Smooth muscle cell (in vitro differentiated cells): ENCODE measurements around the gene MRPL2. TPM values are rescaled to one million over a fixed set of nuclear protein-coding genes. Genes with fewer than 3 reads are reported as not detected.

Experiments
- DNase-seq: peaks from one replicate; lab custom pipeline; 2025; ENCODE audit not compliant: unreplicated experiment; lab: John Stamatoyannopoulos, UW
- H2AFZ ChIP-seq: fragments of 200-600 bp; sonication (generic); 2 replicates; pipeline ENCODE4 v1.6.0; 2016; ENCODE audit warnings: antibody characterized with exemption, low read depth, mild to moderate bottlenecking
- H3F3A ChIP-seq: fragments of 200-600 bp; sonication (generic); 2 replicates; pipeline ENCODE4 v1.6.0; 2017; ENCODE audit warnings: antibody characterized with exemption, low read depth
- H3K27ac ChIP-seq: fragments of 200-600 bp; sonication (generic); 2 replicates; pipeline ENCODE4 v1.5.1; 2016; ENCODE audit warnings: low read depth, mild to moderate bottlenecking
- H3K27me3 ChIP-seq: fragments of 200-600 bp; sonication (generic); 2 replicates; pipeline ENCODE4 v1.6.1; 2016; ENCODE audit warnings: low read depth, mild to moderate bottlenecking
- H3K36me3 ChIP-seq: fragments of 200-600 bp; sonication (generic); 2 replicates; pipeline ENCODE4 v1.5.1; 2016; ENCODE audit warnings: low read depth
- H3K4me1 ChIP-seq: fragments of 200-600 bp; sonication (generic); 2 replicates; pipeline ENCODE4 v1.5.1; 2016; ENCODE audit warnings: low read depth
- H3K4me2 ChIP-seq: fragments of 200-600 bp; sonication (generic); 2 replicates; pipeline ENCODE4 v1.6.0; 2016; ENCODE audit warnings: mild to moderate bottlenecking
- H3K4me3 ChIP-seq: fragments of 200-600 bp; sonication (generic); 2 replicates; pipeline ENCODE4 v1.5.1; 2016; ENCODE audit warnings: mild to moderate bottlenecking
- H3K79me2 ChIP-seq: fragments of 200-600 bp; sonication (generic); 2 replicates; pipeline ENCODE4 v1.6.0; 2016; ENCODE audit warnings: low read depth, mild to moderate bottlenecking
- H3K9ac ChIP-seq: fragments of 200-600 bp; sonication (generic); 2 replicates; pipeline ENCODE4 v1.6.0; 2016; ENCODE audit warnings: low read depth
- H3K9me3 ChIP-seq: fragments of 200-600 bp; sonication (generic); replicated peaks from 2 replicates; pipeline ENCODE4 v1.5.1; 2016; ENCODE audit warnings: low read depth
- H4K20me1 ChIP-seq: fragments of 200-600 bp; sonication (generic); 2 replicates; pipeline ENCODE4 v1.6.0; 2016; ENCODE audit warnings: low read depth
- CTCF ChIP-seq: fragments of 200-600 bp; sonication (generic); IDR thresholded peaks from 2 replicates; pipeline ENCODE4 v1.5.1; 2017; ENCODE audit warnings: borderline replicate concordance, mild to moderate bottlenecking, antibody characterized with exemption; ENCODE audit not compliant: insufficient read depth, poor library complexity, severe bottlenecking
- WGBS: methylation state at CpG from one replicate; pipeline ENCODE4 v1.1.7; 2016; ENCODE audit warnings: low lambda C conversion rate; 5-methylcytosine and 5-hydroxymethylcytosine counted together
- polyA plus RNA-seq: library from polyadenylated mRNA; unstranded; fragments of >200 nt; fragmentation: Nextera tagmentation; extraction: Ambion mirVana; gene quantifications from 2 replicates; pipeline ENCODE4 v1.2.1, GENCODE V29; 2016
- total RNA-seq: library from RNA; depleted of rRNA; stranded (reverse); fragments of >200 nt; gene quantifications from 2 replicates; pipeline ENCODE4 v1.2.3, GENCODE V29; 2014

Gene MRPL2
- total and polyA plus RNA-seq, 2 experiments from 2014 or later: 24.0 to 112 TPM

- no peaks in the 10 kb centered on the region for H3K27me3 ChIP-seq
- peak overlapping the region; percentile 28 for H3K4me2 ChIP-seq
- H3K9ac ChIP-seq: no peak overlapping the region
- no peak for DNase-seq
- no peak for TF ChIP-seq CTCF
- H3K9me3 ChIP-seq: no peaks in the 10 kb centered on the region
- peaks cover 54% of the 10 kb centered on the region for H3F3A ChIP-seq
- H4K20me1 ChIP-seq: peaks cover 98% of the 10 kb centered on the region
- H2AFZ ChIP-seq: no peak overlapping the region
- H3K36me3 ChIP-seq: no peaks in the 10 kb centered on the region
- H3K79me2 ChIP-seq: peaks cover 100% of the 10 kb centered on the region
- H3K4me1 ChIP-seq: peaks cover 68% of the 10 kb centered on the region
- peak overlapping the region; percentile 84 for H3K27ac ChIP-seq
- H3K4me3 ChIP-seq: no peak overlapping the region
Observed at GRCh38 chr6:43092635-43093034, 33.4 kb upstream of the MRPL2 start.

GRCh38 chr6:43091436-43091991, 32.3 kb upstream of the MRPL2 start:
- H4K20me1 ChIP-seq: peaks cover 98% of the 10 kb centered on the region

GRCh38 chr6:43091020-43091419, 31.8 kb upstream of the MRPL2 start:
- Histone ChIP-seq H3F3A (peaks cover 52% of the 10 kb centered on the region), H3K79me2 (peaks cover 100% of the 10 kb centered on the region), H3K27me3 (no peaks in the 10 kb centered on the region), H3K27ac (peak overlapping the region; percentile 84), H3K36me3 (no peaks in the 10 kb centered on the region), H3K9me3 (no peaks in the 10 kb centered on the region), H3K9ac (peak overlapping the region; percentile 2), H3K4me1 (peaks cover 57% of the 10 kb centered on the region), H3K4me3 (no peak overlapping the region), H2AFZ (no peak overlapping the region), H4K20me1 (peaks cover 98% of the 10 kb centered on the region), H3K4me2 (peak overlapping the region; percentile 69)
- TF ChIP-seq CTCF: no peak
- DNase-seq: no peak
- 73% methylated on average over 5 of the region's 5 CpGs for WGBS

More at GRCh38 chr6:43091436-43091991, 32.3 kb upstream of the MRPL2 start:
- Histone ChIP-seq H3K4me1 (peaks cover 62% of the 10 kb centered on the region), H3K9me3 (no peaks in the 10 kb centered on the region), H3F3A (peaks cover 57% of the 10 kb centered on the region), H2AFZ (no peak overlapping the region), H3K27me3 (no peaks in the 10 kb centered on the region), H3K4me3 (no peak overlapping the region), H3K27ac (peak overlapping the region; percentile 84), H3K4me2 (peak overlapping the region; percentile 69), H3K79me2 (peaks cover 100% of the 10 kb centered on the region), H3K36me3 (no peaks in the 10 kb centered on the region), H3K9ac (peak overlapping the region; percentile 2)
- no peak for TF ChIP-seq CTCF
- DNase-seq: no peak
- 73% methylated on average over 10 of the region's 10 CpGs for WGBS

- Histone ChIP-seq H3F3A (peaks cover 48% of the 10 kb centered on the region), H3K27ac (peak overlapping the region; percentile 84), H3K9me3 (no peaks in the 10 kb centered on the region), H3K4me3 (no peak overlapping the region), H3K4me2 (peak overlapping the region; percentile 69), H3K9ac (peak overlapping the region; percentile 37), H3K36me3 (no peaks in the 10 kb centered on the region), H3K4me1 (peaks cover 52% of the 10 kb centered on the region), H2AFZ (no peak overlapping the region), H3K79me2 (peaks cover 100% of the 10 kb centered on the region), H4K20me1 (peaks cover 98% of the 10 kb centered on the region), H3K27me3 (no peaks in the 10 kb centered on the region)
- WGBS: 4% methylated on average over 2 of the region's 2 CpGs
- no peak for DNase-seq
- no peak for TF ChIP-seq CTCF
Observed at GRCh38 chr6:43090559-43090956, 31.3 kb upstream of the MRPL2 start.
